H9 (cell line): Measurements from ENCODE around the gene ACAP2. TPM values are rescaled to one million over a fixed set of nuclear protein-coding genes. Genes with fewer than 3 reads are reported as not detected.

Experiments used
- DNase-seq: peaks from one replicate; pipeline ENCODE4 v3.0.0-alpha.2; 2017
- H2AFZ ChIP-seq: one replicate; pipeline ENCODE4 v1.6.1; 2013; ENCODE audit warnings: mild to moderate bottlenecking, low read length, control low read depth, moderate library complexity
- H2AK5ac ChIP-seq: 2 replicates; pipeline ENCODE4 v1.6.1; 2013; ENCODE audit warnings: low read length, control low read depth, mixed read lengths; ENCODE audit not compliant: insufficient read length
- H2BK120ac ChIP-seq: one replicate; pipeline ENCODE4 v1.6.1; 2013; ENCODE audit warnings: low read depth, mild to moderate bottlenecking, low read length, control low read depth, inconsistent platforms; ENCODE audit not compliant: poor library complexity, severe bottlenecking
- H2BK12ac ChIP-seq: 2 replicates; pipeline ENCODE4 v1.6.1; 2013; ENCODE audit warnings: low read length, control low read depth, mixed read lengths, low read depth; ENCODE audit not compliant: insufficient read length
- H2BK15ac ChIP-seq: 2 replicates; pipeline ENCODE4 v1.6.1; 2013; ENCODE audit warnings: low read depth, low read length, control low read depth
- H2BK20ac ChIP-seq: one replicate; pipeline ENCODE4 v1.6.1; 2013; ENCODE audit warnings: low read depth, mild to moderate bottlenecking, low read length, control low read depth, inconsistent platforms; ENCODE audit not compliant: poor library complexity, severe bottlenecking
- H2BK5ac ChIP-seq: 2 replicates; pipeline ENCODE4 v1.6.1; 2013; ENCODE audit warnings: low read length, control low read depth, mixed read lengths; ENCODE audit not compliant: insufficient read length
- H3K14ac ChIP-seq: 2 replicates; pipeline ENCODE4 v1.6.1; 2013; ENCODE audit warnings: low read length, control low read depth; ENCODE audit not compliant: insufficient read depth
- H3K18ac ChIP-seq: 2 replicates; pipeline ENCODE4 v1.6.1; 2013; ENCODE audit warnings: low read depth, mild to moderate bottlenecking, mixed read lengths, low read length, control low read depth; ENCODE audit not compliant: insufficient read length
- H3K23ac ChIP-seq: 2 replicates; pipeline ENCODE4 v1.6.1; 2013; ENCODE audit warnings: low read length, control low read depth, mixed read lengths, low read depth; ENCODE audit not compliant: insufficient read length
- H3K23me2 ChIP-seq: 2 replicates; pipeline ENCODE4 v1.6.1; 2013; ENCODE audit warnings: low read depth, mild to moderate bottlenecking, mixed read lengths, low read length, control low read depth; ENCODE audit not compliant: insufficient read length, poor library complexity, severe bottlenecking
- H3K27ac ChIP-seq: 2 replicates; pipeline ENCODE4 v1.5.1; 2013; ENCODE audit warnings: low read length, control low read depth, mixed read lengths, low read depth; ENCODE audit not compliant: insufficient read length
- H3K27me3 ChIP-seq: 2 replicates; pipeline ENCODE4 v1.6.1; 2013; ENCODE audit warnings: low read length, control low read depth, inconsistent platforms; ENCODE audit not compliant: insufficient read depth
- H3K4ac ChIP-seq: 2 replicates; pipeline ENCODE4 v1.6.1; 2013; ENCODE audit warnings: low read depth, mild to moderate bottlenecking, control low read depth, inconsistent platforms, low read length, moderate library complexity
- H3K4me1 ChIP-seq: 2 replicates; pipeline ENCODE4 v1.6.1; 2013; ENCODE audit warnings: low read length, control low read depth, inconsistent platforms; ENCODE audit not compliant: insufficient read depth
- H3K4me2 ChIP-seq: 2 replicates; pipeline ENCODE4 v1.6.1; 2013; ENCODE audit warnings: low read length, control low read depth, mixed read lengths; ENCODE audit not compliant: insufficient read length, insufficient read depth
- H3K56ac ChIP-seq: 2 replicates; pipeline ENCODE4 v1.6.1; 2013; ENCODE audit warnings: low read depth, mild to moderate bottlenecking, mixed read lengths, low read length, control low read depth; ENCODE audit not compliant: insufficient read length
- H3K79me1 ChIP-seq: 2 replicates; pipeline ENCODE4 v1.6.1; 2013; ENCODE audit warnings: low read depth, mild to moderate bottlenecking, moderate library complexity, low read length, control low read depth, inconsistent platforms; ENCODE audit not compliant: insufficient read depth, poor library complexity, severe bottlenecking
- H3K79me2 ChIP-seq: 2 replicates; pipeline ENCODE4 v1.6.1; 2013; ENCODE audit warnings: low read length, control low read depth, inconsistent platforms; ENCODE audit not compliant: insufficient read depth
- H3K9ac ChIP-seq: 2 replicates; pipeline ENCODE4 v1.6.1; 2013; ENCODE audit warnings: low read length, control low read depth, mixed read lengths; ENCODE audit not compliant: insufficient read length; ENCODE audit errors: extremely low read depth
- H3K9me3 ChIP-seq: one replicate; pipeline ENCODE4 v1.6.1; 2013; ENCODE audit warnings: low read depth, low read length, inconsistent platforms; ENCODE audit not compliant: control insufficient read depth
- H3T11ph ChIP-seq: one replicate; pipeline ENCODE4 v1.6.1; 2013; ENCODE audit warnings: mild to moderate bottlenecking, low read length, control low read depth, inconsistent platforms
- H4K20me1 ChIP-seq: one replicate; pipeline ENCODE4 v1.6.1; 2013; ENCODE audit not compliant: control insufficient read depth, insufficient read length, insufficient read depth
- H4K5ac ChIP-seq: 2 replicates; pipeline ENCODE4 v1.6.1; 2013; ENCODE audit warnings: low read depth, mild to moderate bottlenecking, mixed read lengths, low read length, control low read depth; ENCODE audit not compliant: insufficient read length
- H4K8ac ChIP-seq: replicated peaks from 2 replicates; pipeline ENCODE4 v1.6.1; 2013; ENCODE audit warnings: low read length, control low read depth, mixed read lengths, low read depth; ENCODE audit not compliant: insufficient read length
- H4K91ac ChIP-seq: 2 replicates; pipeline ENCODE4 v1.6.1; 2013; ENCODE audit warnings: low read depth, mild to moderate bottlenecking, moderate library complexity, mixed read lengths, low read length, control low read depth; ENCODE audit not compliant: insufficient read length
- H3K27ac Mint-ChIP-seq, 3 experiments: 2 replicates in 2 of 3; 3 replicates in 1 of 3; pipeline ENCODE4 v1.8.0; 2020 to 2021; ENCODE audit warnings: mixed read lengths in 3 of 3, mild to moderate bottlenecking in 1 of 3, moderate library complexity in 1 of 3
- H3K27me3 Mint-ChIP-seq: 2 replicates; pipeline ENCODE4 v1.8.0; 2021; ENCODE audit warnings: low read depth, mild to moderate bottlenecking, moderate library complexity, mixed read lengths
- H3K36me3 Mint-ChIP-seq, 3 experiments: 2 replicates in 2 of 3; 3 replicates in 1 of 3; pipeline ENCODE4 v1.8.0; 2020 to 2021; ENCODE audit warnings: low read depth in 3 of 3, mixed read lengths in 3 of 3; ENCODE audit not compliant: insufficient read depth in 1 of 3
- H3K4me1 Mint-ChIP-seq, 2 experiments: 2 replicates each; pipeline ENCODE4 v1.8.0; 2020; ENCODE audit warnings: mixed read lengths in 2 of 2
- H3K4me3 Mint-ChIP-seq, 2 experiments: 2 replicates in 1 of 2; 3 replicates in 1 of 2; pipeline ENCODE4 v1.8.0; 2020 to 2021; ENCODE audit warnings: mild to moderate bottlenecking in 2 of 2, mixed read lengths in 2 of 2, moderate library complexity in 1 of 2
- H3K9me3 Mint-ChIP-seq, 2 experiments: 2 replicates in 1 of 2; 3 replicates in 1 of 2; pipeline ENCODE4 v1.8.0; 2020; ENCODE audit warnings: mild to moderate bottlenecking in 2 of 2, mixed read lengths in 2 of 2, moderate library complexity in 1 of 2
- WGBS: extraction: QIAGEN DNeasy Blood & Tissue Kit; methylation state at CpG from one replicate; pipeline ENCODE4 v1.1.7; 2013; ENCODE audit warnings: missing lambda C conversion rate, low lambda C conversion rate, mixed read lengths; ENCODE audit not compliant: insufficient read length; ENCODE audit errors: extremely low coverage; 5-methylcytosine and 5-hydroxymethylcytosine counted together
- total RNA-seq: library from RNA; stranded (reverse); gene quantifications from 2 replicates; pipeline ENCODE4 v1.2.1, GENCODE V29; 2021
- TF ChIP-seq, protein P1 (sequence below): fragments of 200-600 bp; sonication (generic); conservative IDR thresholded peaks from 3 replicates; pipeline ENCODE4 v1.8.0; 2021; ENCODE audit warnings: antibody characterized with exemption, mild to moderate bottlenecking

ACAP2 gene
- total RNA-seq, 1 experiment from 2014 or later = 30.8 TPM

DNA sequence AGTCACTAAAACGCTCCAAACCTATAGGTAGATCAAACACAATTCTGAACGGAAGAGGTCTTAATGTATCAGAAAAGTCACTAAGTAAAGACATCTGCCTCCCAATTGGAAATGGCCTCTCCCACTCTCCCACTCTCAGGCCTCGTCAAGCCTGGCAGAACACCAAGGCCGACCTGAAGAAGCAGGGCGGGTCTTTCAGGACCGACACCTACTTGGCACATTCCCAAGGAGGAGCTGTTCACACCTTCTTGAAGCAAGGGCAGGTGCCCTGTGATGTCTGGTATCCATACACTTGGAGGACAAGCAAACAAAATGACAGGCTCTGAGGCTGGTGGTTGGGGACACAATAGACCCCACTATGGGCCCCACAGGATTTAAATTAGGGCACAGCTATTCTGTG lies 201.9 kb downstream of the ACAP2 start:
- WGBS = no CpG with 5 or more reads among the region's 6 CpGs
- Histone ChIP-seq H3K23me2 (no peaks in the 10 kb centered on the region), H2BK15ac (no peak overlapping the region), H3K18ac (no peak overlapping the region), H3K4me2 (no peak overlapping the region), H4K8ac (no peak overlapping the region), H3K4ac (no peak overlapping the region), H3K9ac (no peak overlapping the region), H3T11ph (no peak overlapping the region), H2AFZ (no peak overlapping the region), H2AK5ac (no peak overlapping the region), H3K23ac (no peak overlapping the region), H3K79me2 (no peaks in the 10 kb centered on the region; the same call in 1 of the 2 replicates), H3K4me1 (peaks cover 5% of the 10 kb centered on the region; the same call in 1 of the 2 replicates), H3K27ac (no peak overlapping the region), H2BK20ac (no peak overlapping the region), H4K5ac (no peak overlapping the region), H3K27me3 (no peaks in the 10 kb centered on the region), H3K79me1 (peaks cover 3% of the 10 kb centered on the region), H2BK5ac (no peak overlapping the region), H4K91ac (no peak overlapping the region), H3K14ac (no peak overlapping the region), H4K20me1 (no peaks in the 10 kb centered on the region), H3K56ac (no peak overlapping the region), H2BK12ac (no peak overlapping the region), H3K9me3 (no peaks in the 10 kb centered on the region), H2BK120ac (no peak overlapping the region)
- Mint-ChIP-seq H3K27me3 (no peaks in the 10 kb centered on the region; the same call in 1 of the 2 replicates), H3K4me3 (no peak overlapping the region), H3K27ac (no peak overlapping the region; a peak in 1 of 7 replicates), H3K36me3 (peaks cover 22 to 24% (median 24%) of the 10 kb centered on the region in 3 experiments), H3K9me3 (peaks cover 0 to 3% of the 10 kb centered on the region in 2 experiments; a peak in 1 of 5 replicates), H3K4me1 (peaks cover 22 to 26% of the 10 kb centered on the region in 2 experiments)
- TF ChIP-seq, protein P1, sequence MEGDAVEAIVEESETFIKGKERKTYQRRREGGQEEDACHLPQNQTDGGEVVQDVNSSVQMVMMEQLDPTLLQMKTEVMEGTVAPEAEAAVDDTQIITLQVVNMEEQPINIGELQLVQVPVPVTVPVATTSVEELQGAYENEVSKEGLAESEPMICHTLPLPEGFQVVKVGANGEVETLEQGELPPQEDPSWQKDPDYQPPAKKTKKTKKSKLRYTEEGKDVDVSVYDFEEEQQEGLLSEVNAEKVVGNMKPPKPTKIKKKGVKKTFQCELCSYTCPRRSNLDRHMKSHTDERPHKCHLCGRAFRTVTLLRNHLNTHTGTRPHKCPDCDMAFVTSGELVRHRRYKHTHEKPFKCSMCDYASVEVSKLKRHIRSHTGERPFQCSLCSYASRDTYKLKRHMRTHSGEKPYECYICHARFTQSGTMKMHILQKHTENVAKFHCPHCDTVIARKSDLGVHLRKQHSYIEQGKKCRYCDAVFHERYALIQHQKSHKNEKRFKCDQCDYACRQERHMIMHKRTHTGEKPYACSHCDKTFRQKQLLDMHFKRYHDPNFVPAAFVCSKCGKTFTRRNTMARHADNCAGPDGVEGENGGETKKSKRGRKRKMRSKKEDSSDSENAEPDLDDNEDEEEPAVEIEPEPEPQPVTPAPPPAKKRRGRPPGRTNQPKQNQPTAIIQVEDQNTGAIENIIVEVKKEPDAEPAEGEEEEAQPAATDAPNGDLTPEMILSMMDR = no peak
- DNase-seq = no peak
